Left forelimb (tissue), 1 donor: ENCODE data around the gene KLHL25.

Experiments used
- DNase-seq: peaks from one replicate; pipeline ENCODE4 v3.0.0-alpha.2; 2018; ENCODE audit warnings: low spot score

KLHL25 gene

DNA sequence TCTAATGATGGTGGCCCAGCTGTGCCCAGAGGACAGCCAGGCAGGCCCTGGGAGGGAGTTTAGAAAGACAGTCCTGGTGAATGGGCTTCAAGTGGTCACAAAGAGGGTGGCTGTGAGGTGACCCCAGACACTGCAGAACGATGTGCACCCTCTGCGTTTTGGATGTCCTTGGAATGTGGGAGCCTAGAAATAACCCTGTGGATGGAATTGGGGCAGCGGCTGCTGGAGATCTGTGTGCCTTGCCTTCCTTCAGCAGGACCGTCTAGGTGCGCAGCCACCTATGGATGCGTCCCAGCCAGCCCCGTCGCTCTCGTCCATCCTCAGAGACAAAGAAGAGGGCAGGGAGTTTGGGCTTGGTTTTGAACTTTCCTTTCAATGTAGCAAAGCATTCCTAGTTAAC is 46.5 kb downstream of the KLHL25 start:
- no peak for DNase-seq

GRCh38 chr15:85746641-85747040 is 48.1 kb downstream of the KLHL25 start:
- DNase-seq, result no peak

DNA sequence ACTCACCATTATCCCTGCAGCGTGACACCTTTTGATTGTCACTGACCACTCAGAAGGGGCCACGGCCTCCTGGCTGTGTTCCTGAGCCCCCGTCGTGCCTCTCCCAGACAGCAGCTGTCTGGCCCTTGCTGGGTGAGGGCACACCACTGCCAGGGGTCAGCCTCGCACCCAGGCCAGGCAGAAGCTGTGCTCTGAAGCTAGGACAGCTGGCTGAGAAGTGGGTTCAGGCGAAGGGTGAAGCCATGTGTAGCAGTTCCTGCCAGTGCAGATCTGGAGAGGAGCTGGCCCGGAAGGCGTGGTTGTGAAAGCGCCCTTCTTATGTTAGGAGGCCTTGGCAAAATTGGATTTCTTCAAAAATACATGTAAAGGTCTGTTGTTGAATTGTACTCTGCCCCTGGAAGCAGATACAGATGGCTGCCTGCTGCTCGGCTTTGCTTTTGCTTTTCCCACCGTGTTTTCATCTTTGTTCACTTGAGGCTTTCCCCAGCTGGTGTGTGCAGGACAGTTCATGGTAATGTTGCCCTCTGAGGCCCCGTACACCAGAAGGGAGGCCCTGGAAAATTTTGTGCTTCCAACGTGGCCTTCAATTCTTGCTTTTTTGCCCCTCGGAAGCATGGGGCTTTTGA is 49.1 kb downstream of the KLHL25 start:
- no peak for DNase-seq

- DNase-seq, result no peak
These were observed 49.7 kb downstream of the KLHL25 start for GRCh38 chr15:85745023-85745422.

DNA sequence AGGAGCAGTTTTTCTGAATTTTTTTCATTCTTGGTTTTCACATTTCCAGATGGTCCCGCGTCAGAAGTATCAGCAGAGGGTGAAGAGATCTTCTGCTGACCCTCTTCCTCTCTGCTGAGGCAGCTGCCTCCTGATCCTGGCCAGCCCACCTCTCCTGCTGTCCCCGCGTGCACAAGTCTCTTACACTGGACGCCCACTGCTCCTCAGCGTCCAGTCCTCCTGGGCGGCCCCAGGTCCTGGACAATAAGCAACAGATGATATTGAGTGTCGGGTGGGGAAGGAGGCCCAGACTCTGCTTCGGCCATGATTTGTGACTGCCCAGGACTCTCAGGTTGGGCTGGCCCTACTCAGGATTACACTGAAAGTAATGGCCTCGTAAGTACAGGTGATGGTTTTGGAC is 50.1 kb downstream of the KLHL25 start:
- no peak for DNase-seq

GRCh38 chr15:85743392-85744055 is 51.2 kb downstream of the KLHL25 start:
- DNase-seq, result no peak

GRCh38 chr15:85742186-85742821 is 52.4 kb downstream of the KLHL25 start:
- DNase-seq, result no peak

- DNase-seq, result no peak
These were observed 53.1 kb downstream of the KLHL25 start for GRCh38 chr15:85741662-85742061.

DNA sequence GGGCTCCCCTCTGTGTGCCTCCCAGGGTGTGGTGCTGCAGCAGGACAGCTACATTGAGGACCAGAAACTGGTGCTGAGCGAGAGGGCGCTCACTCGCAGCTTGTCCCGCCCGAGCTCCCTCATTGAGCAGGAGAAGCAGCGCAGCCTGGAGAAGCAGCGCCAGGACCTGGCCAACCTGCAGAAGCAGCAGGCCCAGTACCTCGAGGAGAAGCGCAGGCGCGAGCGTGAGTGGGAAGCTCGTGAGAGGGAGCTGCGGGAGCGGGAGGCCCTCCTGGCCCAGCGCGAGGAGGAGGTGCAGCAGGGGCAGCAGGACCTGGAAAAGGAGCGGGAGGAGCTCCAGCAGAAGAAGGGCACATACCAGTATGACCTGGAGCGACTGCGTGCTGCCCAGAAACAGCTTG is 53.7 kb downstream of the KLHL25 start:
- no peak for DNase-seq

DNA sequence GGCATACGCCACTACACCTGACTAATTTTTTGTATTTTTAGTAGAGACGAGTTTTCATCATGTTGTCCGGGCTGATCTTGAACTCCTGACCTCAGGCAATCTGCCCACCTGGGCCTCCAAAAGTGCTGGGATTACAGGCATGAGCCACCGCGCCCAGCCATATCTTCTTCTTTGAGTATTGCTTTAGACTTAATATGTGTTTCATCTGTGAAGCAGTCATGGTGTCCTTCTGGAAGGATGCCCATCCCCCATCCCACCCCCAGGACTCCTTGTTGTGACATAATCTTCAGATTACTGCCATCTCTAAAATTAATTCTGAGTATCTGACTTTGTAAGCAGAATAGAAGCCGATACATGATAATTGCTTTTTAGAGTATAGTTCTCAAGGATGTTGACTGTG is 57.7 kb downstream of the KLHL25 start:
- DNase-seq, result no peak

- no peak for DNase-seq
These were observed 61.3 kb downstream of the KLHL25 start for GRCh38 chr15:85733416-85733815.

DNA sequence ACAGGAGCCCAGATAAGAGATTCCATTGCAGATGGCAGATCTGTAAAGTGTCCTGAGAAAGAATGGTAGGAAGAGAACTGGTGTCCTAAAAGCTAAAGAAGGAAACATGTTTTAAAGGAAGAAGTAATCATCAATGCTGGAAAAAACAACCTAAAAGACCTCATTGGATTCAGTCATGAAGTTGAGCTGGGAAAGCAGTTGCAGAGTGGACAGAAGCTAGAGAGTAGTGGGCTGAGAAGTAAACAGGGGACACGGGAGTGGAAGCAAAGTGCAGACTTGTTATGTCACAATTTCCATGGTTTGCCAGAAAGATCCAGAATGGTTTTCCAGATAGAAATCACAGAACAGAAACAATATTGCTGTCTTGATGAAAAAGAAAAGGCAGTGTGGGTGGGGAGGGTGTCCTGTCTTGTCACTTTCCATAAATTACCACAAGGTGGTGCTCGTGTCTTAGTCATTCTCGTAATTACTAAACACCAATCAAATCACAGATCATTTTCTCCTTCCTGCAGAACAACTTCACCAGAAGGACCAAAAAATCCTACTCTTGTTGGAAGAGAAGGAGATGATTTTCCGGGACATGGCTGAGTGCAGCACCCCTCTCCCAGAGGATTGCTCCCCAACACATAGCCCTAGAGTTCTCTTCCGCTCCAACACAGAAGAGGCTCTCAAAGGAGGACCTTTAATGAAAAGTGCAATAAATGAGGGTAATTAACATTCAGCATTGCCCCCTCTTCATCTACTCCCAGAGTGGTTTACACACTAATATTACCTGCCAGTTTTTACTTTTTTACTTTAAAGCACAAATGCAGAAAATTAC is 64.5 kb downstream of the KLHL25 start:
- DNase-seq, result no peak

- DNase-seq, result no peak
These were observed 67.7 kb downstream of the KLHL25 start for GRCh38 chr15:85727068-85727467.

GRCh38 chr15:85726454-85726853 is 68.3 kb downstream of the KLHL25 start:
- no peak for DNase-seq

DNA sequence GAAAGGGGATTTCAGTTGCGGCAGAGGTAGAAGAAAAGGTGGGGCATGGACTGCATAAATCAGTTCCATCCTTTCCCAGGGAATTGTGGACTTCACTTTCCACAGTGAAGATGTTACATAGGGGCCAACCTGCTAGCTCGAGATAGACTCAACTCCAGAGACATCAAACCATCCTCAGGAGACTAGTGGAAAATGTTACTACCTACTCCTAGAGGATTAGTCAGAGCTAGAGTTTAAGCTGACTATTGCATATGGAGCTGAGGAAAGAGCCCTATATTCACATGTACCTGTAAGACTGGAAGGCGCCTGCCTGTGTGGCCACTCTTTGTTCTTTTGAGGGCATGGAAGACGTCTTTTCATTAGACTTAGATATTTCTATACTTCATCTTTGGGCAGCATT is 69.2 kb downstream of the KLHL25 start:
- DNase-seq, result no peak

- no peak for DNase-seq
These were observed 69.7 kb downstream of the KLHL25 start for GRCh38 chr15:85725019-85725418.

DNA sequence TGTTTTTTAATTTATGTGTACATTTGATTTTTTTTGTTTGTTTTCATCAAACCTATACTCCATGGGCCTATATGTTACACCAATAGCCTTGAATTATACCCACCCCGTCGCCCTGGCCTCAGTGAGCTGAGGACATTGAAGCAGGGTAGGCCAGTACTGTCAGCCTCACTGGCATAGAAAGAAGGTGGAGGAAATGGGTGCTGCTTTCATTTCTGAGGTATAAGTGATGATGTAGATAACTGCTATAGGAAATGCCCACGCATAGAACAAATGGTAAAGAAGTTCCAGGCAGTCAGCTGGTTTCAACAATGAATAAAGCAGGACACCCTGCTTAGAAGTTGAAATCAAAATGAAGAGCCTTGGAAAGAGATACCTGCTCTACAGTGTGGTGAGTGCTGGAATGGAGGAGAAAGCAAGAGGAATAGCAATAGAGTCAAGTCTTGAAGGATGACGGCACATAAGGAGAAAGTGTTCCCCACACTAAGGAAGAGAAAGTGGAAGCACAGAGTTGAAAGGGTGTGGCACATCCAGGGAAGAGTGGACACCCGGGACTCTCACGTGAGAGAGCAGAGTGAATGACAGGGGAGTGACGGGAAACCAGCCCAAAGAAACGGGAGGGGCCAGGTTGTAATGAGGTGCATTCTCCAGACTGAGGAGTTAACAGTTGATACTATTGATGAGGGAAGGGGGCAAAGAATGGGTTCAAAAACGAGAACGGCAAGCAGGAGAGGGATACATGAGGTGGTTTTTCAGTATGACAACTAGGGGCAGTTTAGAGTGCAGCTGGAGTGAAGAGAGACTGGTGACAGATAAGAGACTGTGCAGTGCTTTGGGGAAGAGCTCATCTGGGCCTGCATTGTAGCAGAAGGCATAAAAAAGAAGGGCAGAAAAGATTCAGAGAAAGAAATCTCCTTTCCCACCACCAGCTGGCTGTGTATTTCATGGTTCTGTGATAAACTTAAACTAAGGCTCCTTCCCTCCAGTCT is 70.5 kb downstream of the KLHL25 start:
- DNase-seq, result no peak

GRCh38 chr15:85722374-85723152 is 72.2 kb downstream of the KLHL25 start:
- no peak for DNase-seq

GRCh38 chr15:85718981-85719380 is 75.7 kb downstream of the KLHL25 start:
- no peak for DNase-seq

- DNase-seq, result no peak
These were observed 76.3 kb downstream of the KLHL25 start for GRCh38 chr15:85718271-85718971.
